AG10803 (cell line): ENCODE data around the gene ZBTB38.

ENCODE experiments used
- DNase-seq: peaks from one replicate; pipeline ENCODE4 v3.0.0; 2010; ENCODE audit warnings: low read depth
- H3K4me3 ChIP-seq: 2 replicates; pipeline ENCODE4 v1.5.1; 2011; ENCODE audit warnings: mild to moderate bottlenecking, low read length, control low read depth
- CTCF ChIP-seq: conservative IDR thresholded peaks from 2 replicates; pipeline ENCODE4 v1.5.1; 2011; ENCODE audit warnings: mild to moderate bottlenecking, low read length, control low read depth, inconsistent platforms

The ZBTB38 gene

GRCh38 chr3:141405025-141405424 lies 36.7 kb downstream of the ZBTB38 start:
- H3K4me3 ChIP-seq, result peak overlapping the region; percentile 61
- peak; percentile 75 for DNase-seq
- TF ChIP-seq CTCF, result no peak

- no peak for TF ChIP-seq CTCF
- DNase-seq, result peak; percentile 76
- no peak overlapping the region for H3K4me3 ChIP-seq
These were observed 37.3 kb downstream of the ZBTB38 start for GRCh38 chr3:141405591-141405990.

GRCh38 chr3:141406265-141406664 lies 38.0 kb downstream of the ZBTB38 start:
- TF ChIP-seq CTCF, result no peak
- no peak for DNase-seq
- H3K4me3 ChIP-seq, result no peak overlapping the region; the same call in 1 of the 2 replicates

- H3K4me3 ChIP-seq, result no peak overlapping the region
- no peak for TF ChIP-seq CTCF
- peak; percentile 98 for DNase-seq
These were observed 38.7 kb downstream of the ZBTB38 start for GRCh38 chr3:141407047-141407446.

GRCh38 chr3:141407825-141408224 lies 39.5 kb downstream of the ZBTB38 start:
- no peak for TF ChIP-seq CTCF
- no peak for DNase-seq
- H3K4me3 ChIP-seq, result no peak overlapping the region

GRCh38 chr3:141408596-141408995 lies 40.3 kb downstream of the ZBTB38 start:
- no peak overlapping the region for H3K4me3 ChIP-seq
- TF ChIP-seq CTCF, result no peak
- DNase-seq, result no peak

- no peak for TF ChIP-seq CTCF
- DNase-seq, result no peak
These were observed 41.6 kb downstream of the ZBTB38 start for GRCh38 chr3:141409940-141410241.

More at GRCh38 chr3:141409940-141410241, 41.6 kb downstream of the ZBTB38 start:
- H3K4me3 ChIP-seq, result no peak overlapping the region
